SK-N-SH (cell line): ENCODE results near the gene CELF4. TPM values are rescaled to one million over a fixed set of nuclear protein-coding genes. Genes with fewer than 3 reads are reported as not detected.

Experiments used
- CTCF ChIA-PET: fragments of 300-600, 350-600 bp; formaldehyde crosslinking; extraction: SDS; loops from one replicate; lab custom pipeline; 2021; lab: Yijun Ruan, JAX
- POLR2A ChIA-PET: fragments of 350-600 bp; sonication (Branson Sonifier 250); formaldehyde crosslinking; extraction: SDS; loops from one replicate; lab custom pipeline; 2020; ENCODE audit warnings: antibody characterized with exemption, inconsistent platforms; lab: Yijun Ruan, JAX
- DNase-seq: peaks from one replicate; pipeline ENCODE4 v3.0.0; 2012
- H2AFZ ChIP-seq: fragments of 200-600 bp; sonication (generic); 2 replicates; pipeline ENCODE4 v1.8.1; 2016; ENCODE audit warnings: antibody characterized with exemption, mild to moderate bottlenecking, low read depth
- H3F3A ChIP-seq: fragments of 200-600 bp; sonication (generic); replicated peaks from 2 replicates; pipeline ENCODE3; 2016; ENCODE audit warnings: antibody characterized with exemption, mild to moderate bottlenecking; ENCODE audit not compliant: insufficient read depth
- H3K27ac ChIP-seq, 2 experiments: fragments of 200-500 bp in 1 of 2; fragments of 200-600 bp in 1 of 2; sonication (Bioruptor generic) in 1 of 2; sonication (generic), shearing (Covaris generic) in 1 of 2; 2 replicates each; pipeline versions ENCODE4 v1.5.1 to v1.6.1; 2014 to 2016; ENCODE audit warnings: low read depth in 2 of 2, inconsistent platforms in 1 of 2, low read length in 1 of 2, mild to moderate bottlenecking in 1 of 2, mixed read lengths in 1 of 2
- H3K27me3 ChIP-seq: fragments of 200-600 bp; sonication (generic), shearing (Covaris generic); 2 replicates; pipeline ENCODE4 v1.6.1; 2016; ENCODE audit warnings: mixed run types; ENCODE audit not compliant: insufficient read depth
- H3K36me3 ChIP-seq, 2 experiments: fragments of 200-500 bp in 1 of 2; fragments of 200-600 bp in 1 of 2; sonication (Bioruptor generic) in 1 of 2; sonication (generic) in 1 of 2; replicated peaks in 1 of 2; 2 replicates each; pipeline versions ENCODE3 to v1.5.1; 2014 to 2016; ENCODE audit warnings: low read length in 1 of 2, mild to moderate bottlenecking in 1 of 2; ENCODE audit not compliant: insufficient read depth in 2 of 2, control insufficient read depth in 1 of 2
- H3K4me1 ChIP-seq, 2 experiments: fragments of 200-500 bp in 1 of 2; fragments of 200-600 bp in 1 of 2; sonication (Bioruptor generic) in 1 of 2; sonication (generic), shearing (Covaris generic) in 1 of 2; 2 replicates each; pipeline versions ENCODE4 v1.5.1 to v1.6.1; 2014 to 2016; ENCODE audit warnings: low read depth in 1 of 2, low read length in 1 of 2, mixed run types in 1 of 2; ENCODE audit not compliant: insufficient read depth in 2 of 2, control insufficient read depth in 1 of 2
- H3K4me2 ChIP-seq: fragments of 200-600 bp; sonication (generic), shearing (Covaris generic); 2 replicates; pipeline ENCODE4 v1.6.1; 2017; ENCODE audit warnings: mixed run types
- H3K4me3 ChIP-seq, 2 experiments: fragments of 200-500 bp in 1 of 2; fragments of 200-600 bp in 1 of 2; sonication (Bioruptor generic) in 1 of 2; sonication (generic), shearing (Covaris generic) in 1 of 2; 2 replicates each; pipeline versions ENCODE4 v1.5.1 to v1.8.1; 2014 to 2016; ENCODE audit warnings: low read depth in 2 of 2, inconsistent platforms in 1 of 2, low read length in 1 of 2, mild to moderate bottlenecking in 1 of 2, mixed read lengths in 1 of 2, moderate library complexity in 1 of 2
- H3K79me2 ChIP-seq: fragments of 200-600 bp; sonication (generic); 2 replicates; pipeline ENCODE4 v1.8.1; 2017; ENCODE audit warnings: mild to moderate bottlenecking; ENCODE audit not compliant: insufficient read depth
- H3K9ac ChIP-seq: fragments of 200-600 bp; sonication (generic); 2 replicates; pipeline ENCODE4 v1.6.1; 2017; ENCODE audit warnings: mixed run types
- H3K9me2 ChIP-seq: fragments of 200-600 bp; sonication (generic); 2 replicates; pipeline ENCODE4 v1.6.1; 2017; ENCODE audit warnings: mixed run types
- H3K9me3 ChIP-seq: fragments of 200-600 bp; sonication (generic); 2 replicates; pipeline ENCODE4 v1.6.1; 2017; ENCODE audit warnings: mixed run types, mild to moderate bottlenecking, moderate library complexity
- H4K20me1 ChIP-seq: fragments of 200-600 bp; sonication (generic); 2 replicates; pipeline ENCODE4 v1.6.1; 2017; ENCODE audit warnings: mild to moderate bottlenecking, mixed run types; ENCODE audit not compliant: insufficient read depth
- CTCF ChIP-seq: fragments of 200-600 bp; sonication (generic); IDR thresholded peaks from 2 replicates; pipeline ENCODE4 v1.6.1; 2017; ENCODE audit warnings: antibody characterized with exemption, mild to moderate bottlenecking, moderate library complexity
- EP300 ChIP-seq, 2 experiments: IDR thresholded peaks; 2 replicates each; pipeline versions ENCODE4 v1.4.0 to v1.6.1; 2012; ENCODE audit warnings: borderline replicate concordance in 1 of 2, low read depth in 1 of 2, low read length in 1 of 2
- EZH2phosphoT487 ChIP-seq: fragments of 200-600 bp; sonication (generic); IDR thresholded peaks from 2 replicates; pipeline ENCODE4 v1.6.1; 2017; ENCODE audit warnings: low read depth, mixed run types, mild to moderate bottlenecking, antibody characterized with exemption, moderate library complexity, borderline replicate concordance
- FOSL2 ChIP-seq: IDR thresholded peaks from 2 replicates; pipeline ENCODE4 v1.4.0; 2012; ENCODE audit warnings: low read depth, mild to moderate bottlenecking, moderate library complexity, borderline replicate concordance
- FOXJ3 ChIP-seq: sonication (generic); formaldehyde crosslinking; IDR thresholded peaks from 2 replicates; pipeline ENCODE4 v1.5.1; 2020; ENCODE audit warnings: mild to moderate bottlenecking, missing genetic modification reagents
- FOXM1 ChIP-seq: IDR thresholded peaks from 2 replicates; pipeline ENCODE4 v1.4.0; 2012; ENCODE audit warnings: low read depth, mild to moderate bottlenecking
- MAX ChIP-seq: IDR thresholded peaks from 2 replicates; pipeline ENCODE4 v1.4.0; 2012; ENCODE audit warnings: low read depth
- NFIC ChIP-seq: IDR thresholded peaks from 2 replicates; pipeline ENCODE4 v1.4.0; 2012; ENCODE audit warnings: borderline replicate concordance
- NRF1 ChIP-seq: IDR thresholded peaks from 2 replicates; pipeline ENCODE4 v1.6.1; 2012; ENCODE audit warnings: low read depth, mild to moderate bottlenecking, low read length
- PBX3 ChIP-seq: IDR thresholded peaks from 2 replicates; pipeline ENCODE4; 2012
- POLR2AphosphoS5 ChIP-seq: IDR thresholded peaks from 2 replicates; pipeline ENCODE4 v1.6.1; 2012; ENCODE audit warnings: low read depth, low read length
- REST ChIP-seq: IDR thresholded peaks from 2 replicates; pipeline ENCODE4 v1.6.1; 2012; ENCODE audit warnings: mild to moderate bottlenecking, low read depth, low read length, moderate library complexity
- RFX5 ChIP-seq: IDR thresholded peaks from 2 replicates; pipeline ENCODE4 v1.6.1; 2012; ENCODE audit warnings: mild to moderate bottlenecking, improper control_type of control experiment, low read length
- SIN3A ChIP-seq: IDR thresholded peaks from 2 replicates; pipeline ENCODE4 v1.6.1; 2012; ENCODE audit warnings: low read depth, mild to moderate bottlenecking, low read length, moderate library complexity, borderline replicate concordance
- ZBTB33 ChIP-seq: IDR thresholded peaks from 2 replicates; pipeline ENCODE4 v1.4.0; 2012; ENCODE audit warnings: low read depth, borderline replicate concordance
- WGBS: methylation state at CpG from one replicate; pipeline ENCODE4 v1.1.6; 2017; ENCODE audit warnings: low lambda C conversion rate; 5-methylcytosine and 5-hydroxymethylcytosine counted together
- polyA plus RNA-seq, 3 experiments: library from polyadenylated mRNA; depleted of rRNA; stranded (reverse); fragments of >200 nt; gene quantifications; 2 replicates each; pipeline ENCODE4 v1.2.3, GENCODE V29; 2012

Gene CELF4
- polyA plus RNA-seq, 1 of the 3 experiments (the other 2 are of a cell fraction), result 0.26 TPM

- Histone ChIP-seq H3K9me2 (no peaks in the 10 kb centered on the region), H4K20me1 (no peaks in the 10 kb centered on the region), H3K79me2 (no peaks in the 10 kb centered on the region), H3K4me1 (no peaks in the 10 kb centered on the region; a peak in 1 of 4 replicates), H3K27ac (no peak overlapping the region), H3K27me3 (no peaks in the 10 kb centered on the region; the same call in 1 of the 2 replicates), H3K9me3 (no peaks in the 10 kb centered on the region), H3K4me2 (no peak overlapping the region), H3K36me3 (no peaks in the 10 kb centered on the region), H3K4me3 (no peak overlapping the region), H3F3A (no peaks in the 10 kb centered on the region), H3K9ac (no peak overlapping the region), H2AFZ (no peak overlapping the region)
- ChIA-PET POLR2A (no interaction called here), CTCF (interaction anchor here (0.7 to 1.0 kb wide), 2 partner anchors 14 to 41 kb away, joined by 3 read pairs; no protein-coding TSS in a partner anchor)
- DNase-seq, result no peak
- no peak for TF ChIP-seq RFX5
- TF ChIP-seq SIN3A, result no peak
- no peak for TF ChIP-seq NRF1
- no peak for TF ChIP-seq CTCF
- WGBS, result 64% methylated on average over 13 of the region's 13 CpGs
Observed at GRCh38 chr18:37244618-37245017, 321.0 kb downstream of the CELF4 start.

- H4K20me1 ChIP-seq, result no peaks in the 10 kb centered on the region
- ChIA-PET POLR2A (no interaction called here), CTCF (no interaction called here)
- H3K27ac ChIP-seq, result no peak overlapping the region
- H3K4me2 ChIP-seq, result no peak overlapping the region
- 88% methylated on average over 28 of the region's 36 CpGs for WGBS
- no peak overlapping the region for H2AFZ ChIP-seq
- TF ChIP-seq ZBTB33, result no peak
- no peak for TF ChIP-seq FOXJ3 (CRISPR knock-in tag)
- TF ChIP-seq POLR2AphosphoS5, result no peak
- TF ChIP-seq EP300 (IDR thresholded peaks at IDR 0.05; ENCODE audit: borderline replicate concordance in 1 of 2, low read depth in 1 of 2, low read length in 1 of 2), result no peak
- TF ChIP-seq EZH2phosphoT487, result no peak
- no peak for TF ChIP-seq FOXM1
- TF ChIP-seq MAX, result no peak
- TF ChIP-seq NRF1, result no peak
- TF ChIP-seq RFX5, result no peak
- TF ChIP-seq NFIC, result no peak
- no peak for TF ChIP-seq SIN3A
- TF ChIP-seq REST, result no peak
- TF ChIP-seq FOSL2, result no peak
- TF ChIP-seq PBX3, result no peak
- no peak for TF ChIP-seq CTCF
- H3K36me3 ChIP-seq, result no peaks in the 10 kb centered on the region
- H3K4me1 ChIP-seq, result peaks cover 0 to 1% of the 10 kb centered on the region in 2 experiments; a peak in 1 of 4 replicates
- H3K4me3 ChIP-seq, result no peak overlapping the region
- H3K79me2 ChIP-seq, result no peaks in the 10 kb centered on the region
- no peak overlapping the region for H3K9ac ChIP-seq
- no peaks in the 10 kb centered on the region for H3F3A ChIP-seq
- DNase-seq, result no peak
- H3K9me3 ChIP-seq, result no peaks in the 10 kb centered on the region
- H3K9me2 ChIP-seq, result no peaks in the 10 kb centered on the region
- H3K27me3 ChIP-seq, result no peaks in the 10 kb centered on the region
Observed at GRCh38 chr18:37243741-37244140, 321.9 kb downstream of the CELF4 start.
